Natural killer cell (primary cell): Measurements from ENCODE around the gene HDAC4. TPM values are rescaled to one million over a fixed set of nuclear protein-coding genes. Genes with fewer than 3 reads are reported as not detected.

ENCODE experiments used
- ATAC-seq, 3 donors: fragments of 150-1000 bp in 2 of 3; fragments of 200-7000 bp in 1 of 3; cut with Tn5 transposase; 1 replicate in 1 of 3; 2 replicates in 2 of 3; pipeline ENCODE4 v1.10.0; 2021; ENCODE audit warnings: mild to moderate bottlenecking in 2 of 3, moderate library complexity in 2 of 3
- DNase-seq, 2 donors: peaks; one replicate each; pipeline versions ENCODE4 v3.0.0 to v3.0.0-alpha.2; 2013 to 2021; ENCODE audit warnings: mixed read lengths in 1 of 2
- H3K27ac ChIP-seq: one replicate; pipeline ENCODE4 v1.5.1; 2013; ENCODE audit warnings: mild to moderate bottlenecking, low read length
- H3K27me3 ChIP-seq: one replicate; pipeline ENCODE4 v1.6.1; 2013; ENCODE audit warnings: low read length; ENCODE audit not compliant: control insufficient read depth, insufficient read depth
- H3K36me3 ChIP-seq: one replicate; pipeline ENCODE4 v1.6.1; 2013; ENCODE audit warnings: low read length; ENCODE audit not compliant: control insufficient read depth, insufficient read depth
- H3K4me1 ChIP-seq: one replicate; pipeline ENCODE4 v1.6.1; 2013; ENCODE audit warnings: low read length; ENCODE audit not compliant: control insufficient read depth, insufficient read depth
- H3K4me3 ChIP-seq: one replicate; pipeline ENCODE4 v1.5.1; 2013; ENCODE audit warnings: low read length
- H3K9me3 ChIP-seq: one replicate; pipeline ENCODE4 v1.6.1; 2013; ENCODE audit warnings: low read length; ENCODE audit not compliant: control insufficient read depth, insufficient read depth
- H3K27ac Mint-ChIP-seq, 2 donors: one replicate each; pipeline ENCODE4 v1.8.0; 2022; ENCODE audit warnings: mild to moderate bottlenecking in 2 of 2, mixed read lengths in 2 of 2, moderate library complexity in 1 of 2
- H3K27me3 Mint-ChIP-seq, 2 donors: one replicate each; pipeline ENCODE4 v1.8.0; 2022; ENCODE audit warnings: low read depth in 2 of 2, mixed read lengths in 2 of 2
- H3K36me3 Mint-ChIP-seq: one replicate; pipeline ENCODE4 v1.8.0; 2022; ENCODE audit warnings: mixed read lengths
- H3K4me1 Mint-ChIP-seq, 2 donors: one replicate each; pipeline ENCODE4 v1.8.0; 2022; ENCODE audit warnings: mixed read lengths in 2 of 2
- H3K4me3 Mint-ChIP-seq: one replicate; pipeline ENCODE4 v1.8.0; 2022; ENCODE audit warnings: mild to moderate bottlenecking, moderate library complexity, mixed read lengths
- H3K9me3 Mint-ChIP-seq, 2 donors: one replicate each; pipeline ENCODE4 v1.8.0; 2022; ENCODE audit warnings: mixed read lengths in 2 of 2
- CTCF ChIP-seq: fragments of 200-600 bp; IDR thresholded peaks from one replicate; pipeline ENCODE4 v1.8.0; 2022; ENCODE audit warnings: antibody characterized with exemption
- WGBS: methylation state at CpG from one replicate; pipeline ENCODE4 v1.1.7; 2013; ENCODE audit warnings: missing lambda C conversion rate; ENCODE audit not compliant: insufficient coverage; 5-methylcytosine and 5-hydroxymethylcytosine counted together
- intact Hi-C: fragments of 100-400 bp; cut with micrococcal nuclease; formaldehyde crosslinking; loops from one replicate; pipeline ENCODE4 v1.14.2; 2022
- total RNA-seq, 4 donors: library from RNA; stranded (reverse); fragments of 120-200 nt in 1 of 4; gene quantifications; one replicate each; pipeline versions ENCODE4 v1.2.3 to v1.2.4, GENCODE V29; 2013 to 2022

Gene HDAC4
- total RNA-seq, 3 donors from 2014 or later (not counting 1 experiment from before 2014, with no cell fraction given): 74.9 to 105 (median 100) TPM

GRCh38 chr2:239363946-239364637, 36.7 kb downstream of the HDAC4 start:
- intact Hi-C loops: loop anchor here (2.0 to 5.0 kb wide), 4 partner anchors 42 to 258 kb away; no protein-coding TSS in a partner anchor
- no peaks in the 10 kb centered on the region for H3K36me3 Mint-ChIP-seq
- no peaks in the 10 kb centered on the region for H3K36me3 ChIP-seq
- H3K27ac Mint-ChIP-seq: peak overlapping the region; percentile 67 to 90
- H3K27me3 ChIP-seq: no peaks in the 10 kb centered on the region
- no peak overlapping the region for H3K4me3 ChIP-seq
- DNase-seq: peak; percentile 71 to 83
- no peaks in the 10 kb centered on the region for H3K9me3 Mint-ChIP-seq
- peak; percentile 90 to 97 (median 92) for ATAC-seq
- H3K4me1 ChIP-seq: peaks cover 15% of the 10 kb centered on the region
- TF ChIP-seq CTCF: no peak
- H3K27ac ChIP-seq: peak overlapping the region; percentile 42
- peak overlapping the region; percentile 71 for H3K4me3 Mint-ChIP-seq
- peaks cover 0 to 11% of the 10 kb centered on the region in 2 donors for H3K27me3 Mint-ChIP-seq
- WGBS: 50% methylated on average over 18 of the region's 21 CpGs
- H3K4me1 Mint-ChIP-seq: peaks cover 37 to 48% of the 10 kb centered on the region in 2 donors
- H3K9me3 ChIP-seq: no peaks in the 10 kb centered on the region

GRCh38 chr2:239362507-239362906, 38.3 kb downstream of the HDAC4 start:
- 95% methylated on average over 4 of the region's 4 CpGs for WGBS
- H3K4me1 Mint-ChIP-seq: peaks cover 37 to 54% of the 10 kb centered on the region in 2 donors

GRCh38 chr2:239361311-239361642, 39.5 kb downstream of the HDAC4 start:
- no peak for TF ChIP-seq CTCF
- Mint-ChIP-seq H3K4me1 (peaks cover 37 to 54% of the 10 kb centered on the region in 2 donors), H3K9me3 (no peaks in the 10 kb centered on the region), H3K4me3 (no peak overlapping the region), H3K27me3 (peaks cover 0 to 11% of the 10 kb centered on the region in 2 donors), H3K27ac (peak overlapping the region in 1 of 2 donors; percentile 54), H3K36me3 (no peaks in the 10 kb centered on the region)
- H3K9me3 ChIP-seq: no peaks in the 10 kb centered on the region
- WGBS: 96% methylated on average over 2 of the region's 3 CpGs
- no peak overlapping the region for H3K4me3 ChIP-seq
- intact Hi-C loops: loop anchor here (5.0 kb wide), 3 partner anchors 39 to 261 kb away; no protein-coding TSS in a partner anchor
- DNase-seq (no peak), ATAC-seq (no peak)
- H3K36me3 ChIP-seq: no peaks in the 10 kb centered on the region
- no peak overlapping the region for H3K27ac ChIP-seq
- no peaks in the 10 kb centered on the region for H3K27me3 ChIP-seq
- H3K4me1 ChIP-seq: peaks cover 15% of the 10 kb centered on the region

More at GRCh38 chr2:239362507-239362906, 38.3 kb downstream of the HDAC4 start:
- DNase-seq (no peak), ATAC-seq (no peak)
- Mint-ChIP-seq H3K36me3 (no peaks in the 10 kb centered on the region), H3K27me3 (peaks cover 0 to 11% of the 10 kb centered on the region in 2 donors), H3K27ac (peak overlapping the region; percentile 67 to 90), H3K4me3 (peak overlapping the region; percentile 21), H3K9me3 (no peaks in the 10 kb centered on the region)
- Histone ChIP-seq H3K4me1 (peaks cover 15% of the 10 kb centered on the region), H3K4me3 (no peak overlapping the region), H3K9me3 (no peaks in the 10 kb centered on the region), H3K36me3 (no peaks in the 10 kb centered on the region), H3K27me3 (no peaks in the 10 kb centered on the region), H3K27ac (no peak overlapping the region)
- intact Hi-C loops: loop anchor here (5.0 kb wide), 3 partner anchors 40 to 260 kb away; no protein-coding TSS in a partner anchor
- TF ChIP-seq CTCF: no peak
